Heart right ventricle (tissue), 16 donors: ENCODE data around the gene AGBL4. TPM values are rescaled to one million over a fixed set of nuclear protein-coding genes. Genes with fewer than 3 reads are reported as not detected.

Experiments used
- ATAC-seq, 8 donors: fragments of 200-7000 bp; cut with Tn5 transposase; one replicate each; pipeline ENCODE4 v1.9.1; 2020; ENCODE audit warnings: mild to moderate bottlenecking in 8 of 8, moderate library complexity in 8 of 8, moderate number of reproducible peaks in 1 of 8
- DNase-seq, 2 donors: peaks; one replicate each; pipeline ENCODE4 v3.0.0-alpha.2; 2020
- H3K27ac ChIP-seq, 10 donors: fragments of 200-600 bp; sonication (generic) in 2 of 10; one replicate each; pipeline versions ENCODE4 v1.5.0 to v1.8.0; 2020 to 2022; ENCODE audit warnings: mild to moderate bottlenecking in 3 of 10
- H3K27me3 ChIP-seq, 7 donors: fragments of 200-600 bp; one replicate each; pipeline ENCODE4 v1.8.0; 2021 to 2022; ENCODE audit warnings: mild to moderate bottlenecking in 2 of 7
- H3K36me3 ChIP-seq, 9 donors: fragments of 200-600 bp; sonication (generic) in 1 of 9; one replicate each; pipeline versions ENCODE4 v1.5.0 to v1.8.0; 2020 to 2022; ENCODE audit warnings: mild to moderate bottlenecking in 2 of 9
- H3K4me1 ChIP-seq, 9 donors: fragments of 200-600 bp; sonication (generic) in 1 of 9; one replicate each; pipeline versions ENCODE4 v1.5.0 to v1.8.0; 2020 to 2022; ENCODE audit warnings: mild to moderate bottlenecking in 4 of 9
- H3K4me3 ChIP-seq, 10 donors: fragments of 200-600 bp; sonication (generic) in 2 of 10; one replicate each; pipeline versions ENCODE4 v1.5.0 to v1.8.0; 2020 to 2022; ENCODE audit warnings: mild to moderate bottlenecking in 7 of 10, moderate library complexity in 2 of 10
- H3K9me3 ChIP-seq, 11 donors: fragments of 200-600 bp in 10 of 11; sonication (generic) in 2 of 11; one replicate each; pipeline versions ENCODE4 v1.5.0 to v1.8.0; 2013 to 2022; ENCODE audit warnings: mild to moderate bottlenecking in 2 of 11, control low read depth in 1 of 11, moderate library complexity in 1 of 11
- WGBS, 2 donors: extraction: QIAGEN DNeasy Blood & Tissue Kit; methylation state at CpG; one replicate each; pipeline ENCODE4 v1.1.7; 2013; ENCODE audit warnings: inconsistent platforms in 1 of 2; 5-methylcytosine and 5-hydroxymethylcytosine counted together
- intact Hi-C, 10 donors: fragments of 100-400 bp; cut with DNase I; formaldehyde crosslinking; loops; one replicate each; pipeline versions ENCODE4 v1.11.1 to v1.14.2; 2022
- polyA plus RNA-seq, 2 donors: library from polyadenylated mRNA; stranded (reverse); fragments of 200-250 nt; gene quantifications; one replicate each; pipeline ENCODE4 v1.2.3, GENCODE V29; 2013
- total RNA-seq, 10 donors: library from RNA; stranded (reverse); fragmentation: NEBNext Ultra II Directional in 3 of 10; extraction: Animal tissue kit (Norgen Biotek cat#: 25700) in 3 of 10; gene quantifications; one replicate each; pipeline versions ENCODE4 v1.2.1 to v1.2.4, GENCODE V29; 2021 to 2023
- TF ChIP-seq, protein P1 (sequence below), 9 donors: fragments of 200-600 bp; sonication (generic) in 2 of 9; IDR thresholded peaks; one replicate each; pipeline versions ENCODE4 v1.5.0 to v1.8.0; 2021 to 2022; ENCODE audit warnings: antibody characterized with exemption in 9 of 9, mild to moderate bottlenecking in 5 of 9, moderate library complexity in 1 of 9
- donor health status: Arrhythmogenic right ventricular cardiomyopathy.
- donor health status: ischemic (EF 13 %, LVEDD 7.1; RV severe dilation, severe dysfunction).
- donor health status: healthy with polysubstance abuse.
- donor health status: DM: no; HTN: yes; CAD: no.
- donor health status: DM: no; HTN: no; CAD: no.
- donor health status: ischemic (EF 25% LVEDD 6.9; RV normal size, moderate dysfunction).
- donor health status: ischemic (EF 25% LVEDD 5.7; RV mildly dilated, moderate dysfunction).
- donor health status: healthy.
- donor health status: DM: yes; HTN: yes; CAD: no.
- donor health status: Ischemic cardiomyopathy.
- donor health status: ischemic (EF 35%, LVEDD 5.7; RV mildly dilated, moderate dysfunction).
- donor health status: nonischemic (EF 11% LVEDD 7.7; RV severe dilation, severe dysfunction).
- donor health status: DM: yes; HTN: yes; CAD: no.
- donor health status: PGD.
- donor health status: ischemic (EF 29% LVEDD 5.4; RV normal size, mild dysfunction).
- donor health status: nonischemic (EF 23%, LVEDD 6.1; RV moderate dilation, normal function).

AGBL4 gene
- total and polyA plus RNA-seq, 12 donors, result 0.04 to 0.93 (median 0.46) TPM; not detected in 2

GRCh38 chr1:49183489-49183888 is 840.3 kb downstream of the AGBL4 start:
- Histone ChIP-seq H3K9me3 (peaks cover 0 to 10% (median 0%) of the 10 kb centered on the region in 11 donors), H3K4me1 (no peaks in the 10 kb centered on the region), H3K36me3 (no peaks in the 10 kb centered on the region), H3K27ac (no peak overlapping the region), H3K4me3 (no peak overlapping the region), H3K27me3 (no peaks in the 10 kb centered on the region)
- intact Hi-C loops, result no loop called here
- DNase-seq, result no peak
- ATAC-seq, result no peak
- TF ChIP-seq, protein P1, sequence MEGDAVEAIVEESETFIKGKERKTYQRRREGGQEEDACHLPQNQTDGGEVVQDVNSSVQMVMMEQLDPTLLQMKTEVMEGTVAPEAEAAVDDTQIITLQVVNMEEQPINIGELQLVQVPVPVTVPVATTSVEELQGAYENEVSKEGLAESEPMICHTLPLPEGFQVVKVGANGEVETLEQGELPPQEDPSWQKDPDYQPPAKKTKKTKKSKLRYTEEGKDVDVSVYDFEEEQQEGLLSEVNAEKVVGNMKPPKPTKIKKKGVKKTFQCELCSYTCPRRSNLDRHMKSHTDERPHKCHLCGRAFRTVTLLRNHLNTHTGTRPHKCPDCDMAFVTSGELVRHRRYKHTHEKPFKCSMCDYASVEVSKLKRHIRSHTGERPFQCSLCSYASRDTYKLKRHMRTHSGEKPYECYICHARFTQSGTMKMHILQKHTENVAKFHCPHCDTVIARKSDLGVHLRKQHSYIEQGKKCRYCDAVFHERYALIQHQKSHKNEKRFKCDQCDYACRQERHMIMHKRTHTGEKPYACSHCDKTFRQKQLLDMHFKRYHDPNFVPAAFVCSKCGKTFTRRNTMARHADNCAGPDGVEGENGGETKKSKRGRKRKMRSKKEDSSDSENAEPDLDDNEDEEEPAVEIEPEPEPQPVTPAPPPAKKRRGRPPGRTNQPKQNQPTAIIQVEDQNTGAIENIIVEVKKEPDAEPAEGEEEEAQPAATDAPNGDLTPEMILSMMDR (IDR thresholded peaks at IDR 0.05), result no peak

DNA sequence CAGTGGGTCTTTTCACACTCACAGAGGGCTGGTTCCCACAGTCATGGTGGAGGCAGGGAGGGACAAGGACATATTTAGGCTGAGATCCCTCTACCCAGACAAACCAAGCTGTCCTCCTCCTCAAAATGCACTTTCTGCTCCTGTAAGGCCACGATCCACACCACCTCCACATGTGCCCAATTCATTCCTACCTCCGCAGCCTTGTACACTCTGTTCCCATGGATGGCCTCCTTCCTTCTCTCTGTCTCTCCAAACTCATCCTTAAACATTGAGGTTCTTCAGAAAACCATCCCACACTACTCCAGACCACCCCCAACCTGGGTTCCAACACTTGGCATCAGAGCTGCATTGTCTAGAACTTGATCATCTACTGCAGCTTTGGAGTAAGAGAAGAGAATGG is 842.7 kb downstream of the AGBL4 start:
- Histone ChIP-seq H3K27me3 (no peaks in the 10 kb centered on the region), H3K4me3 (no peak overlapping the region), H3K9me3 (peaks cover 0 to 2% (median 0%) of the 10 kb centered on the region in 11 donors), H3K27ac (no peak overlapping the region), H3K36me3 (no peaks in the 10 kb centered on the region), H3K4me1 (no peaks in the 10 kb centered on the region)
- TF ChIP-seq, protein P1 (IDR thresholded peaks at IDR 0.05), result no peak
- DNase-seq (no peak), ATAC-seq (no peak)
- intact Hi-C loops, result no loop called here
- 72 to 93% methylated on average over 2 of the region's 2 CpGs for WGBS, 2 donors

DNA sequence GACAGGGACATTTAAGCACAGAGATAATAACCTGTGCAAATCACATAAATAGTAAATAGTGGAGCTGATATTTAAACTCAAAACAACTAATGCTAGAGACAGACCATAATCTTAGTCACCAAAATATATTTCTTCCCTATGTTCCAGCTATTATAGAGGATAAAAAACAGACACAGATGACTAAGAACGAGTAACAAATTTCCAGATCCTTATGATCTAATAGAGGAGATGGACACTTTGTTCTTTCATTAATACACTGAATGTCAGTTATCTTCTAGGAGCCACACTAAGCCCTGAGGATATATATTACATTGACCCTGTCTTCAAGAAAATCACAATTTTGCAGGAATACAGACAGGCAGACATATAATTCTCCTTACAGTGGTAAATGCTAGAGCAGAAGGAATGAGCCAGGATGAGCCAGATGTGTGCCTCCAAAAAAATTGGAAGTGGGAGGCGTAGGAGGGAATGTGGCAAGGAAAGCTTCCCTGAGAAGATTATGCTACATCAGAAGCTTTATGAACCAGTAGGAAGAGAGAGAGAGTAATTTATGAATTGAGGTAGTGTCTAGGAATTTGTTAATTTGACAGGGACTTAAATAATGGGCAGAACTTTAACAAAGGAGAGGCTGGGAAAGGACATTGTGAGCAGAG is 851.7 kb downstream of the AGBL4 start:
- TF ChIP-seq, protein P1 (IDR thresholded peaks at IDR 0.05), result no peak
- Histone ChIP-seq H3K4me1 (no peaks in the 10 kb centered on the region), H3K27me3 (no peaks in the 10 kb centered on the region), H3K9me3 (no peaks in the 10 kb centered on the region), H3K4me3 (no peak overlapping the region), H3K27ac (no peak overlapping the region), H3K36me3 (no peaks in the 10 kb centered on the region)
- DNase-seq (no peak), ATAC-seq (no peak)
- intact Hi-C loops, result no loop called here
- 76 to 79% methylated on average over 2 of the region's 2 CpGs for WGBS, 2 donors

GRCh38 chr1:49166031-49166430 is 857.7 kb downstream of the AGBL4 start:
- WGBS, 2 donors, result 71 to 78% methylated on average over 2 of the region's 2 CpGs

More at GRCh38 chr1:49166031-49166430, 857.7 kb downstream of the AGBL4 start:
- no peak overlapping the region for H3K4me3 ChIP-seq
- ATAC-seq (no peak), DNase-seq (no peak)
- intact Hi-C loops, result no loop called here
- no peaks in the 10 kb centered on the region for H3K9me3 ChIP-seq
- no peaks in the 10 kb centered on the region for H3K27me3 ChIP-seq
- H3K4me1 ChIP-seq, result peaks cover 0 to 5% (median 0%) of the 10 kb centered on the region in 9 donors
- TF ChIP-seq, protein P1 (IDR thresholded peaks at IDR 0.05), result no peak
- H3K27ac ChIP-seq, result no peak overlapping the region
- no peaks in the 10 kb centered on the region for H3K36me3 ChIP-seq
